ENCODE data around the gene FLII.

Gene FLII

DNA sequence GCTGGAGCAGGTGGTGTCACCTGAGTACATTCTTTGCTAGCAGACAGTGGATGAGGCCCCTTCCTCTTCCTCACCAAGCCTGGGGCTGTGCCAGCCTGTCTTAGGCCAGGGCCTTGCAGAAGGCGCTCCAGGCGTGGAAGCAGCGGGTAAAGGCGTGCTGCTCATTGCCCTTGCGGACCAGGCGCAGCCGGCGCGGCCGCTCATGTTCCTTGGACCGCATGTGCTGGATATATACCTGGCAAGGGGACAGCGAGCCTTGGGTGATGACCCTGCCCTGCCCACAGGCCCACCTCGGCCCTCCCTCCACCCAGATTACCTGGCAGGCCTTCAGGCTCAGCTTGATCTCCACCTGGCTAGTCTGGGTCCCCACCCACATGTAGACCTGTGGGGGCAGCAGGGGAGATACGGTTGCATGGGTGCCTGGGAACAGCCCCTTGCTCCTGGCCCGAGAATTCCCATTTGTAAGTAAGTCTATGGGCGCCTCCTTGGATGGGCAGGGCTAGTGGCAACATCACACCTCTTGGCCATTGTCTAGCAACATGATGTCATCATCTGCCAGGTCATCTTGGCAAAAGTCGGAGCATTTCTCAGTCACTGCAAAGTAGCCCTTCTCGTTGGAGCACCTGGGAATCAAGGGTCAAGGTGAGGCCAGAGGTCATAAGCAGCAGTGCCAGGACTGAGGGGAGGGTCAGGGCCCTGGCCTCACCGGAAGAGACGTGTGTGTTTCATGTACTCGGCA is 13.3 kb downstream of the FLII start:
- DNase-seq (ENCODE audit: low read depth in 4 of 4, low spot score in 1 of 4): no peak

DNA sequence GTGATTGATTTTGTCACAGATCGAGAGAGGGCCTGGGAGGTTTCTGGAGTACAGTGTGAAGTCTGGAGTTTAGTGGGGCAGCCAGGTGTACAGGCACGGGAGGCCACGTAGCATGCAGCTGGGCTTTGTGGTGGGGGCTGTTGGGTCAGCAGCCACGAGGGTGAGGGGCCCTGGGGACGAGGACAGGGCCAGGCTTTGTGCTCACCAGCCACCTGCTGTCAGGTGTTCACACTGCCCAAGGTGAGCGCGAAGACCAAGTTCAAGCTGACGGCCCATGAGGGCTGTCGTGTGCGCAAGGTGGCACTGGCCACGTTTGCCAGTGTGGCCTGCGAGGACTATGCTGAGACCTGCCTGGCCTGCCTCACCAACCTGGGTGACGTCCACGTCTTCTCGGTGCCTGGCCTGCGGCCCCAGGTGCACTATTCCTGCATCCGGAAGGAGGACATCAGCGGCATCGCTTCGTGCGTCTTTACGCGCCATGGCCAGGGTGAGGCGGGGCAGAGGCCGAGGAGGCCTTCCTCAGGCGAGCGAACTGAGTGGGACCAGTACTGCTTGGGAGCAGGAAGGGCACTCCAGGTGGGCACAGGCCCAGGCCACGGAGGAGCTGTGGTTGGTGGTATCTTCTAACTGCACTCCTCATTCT is 17.2 kb downstream of the FLII start:
- DNase-seq (ENCODE audit: low read depth in 4 of 4, low spot score in 1 of 4): no peak

DNA sequence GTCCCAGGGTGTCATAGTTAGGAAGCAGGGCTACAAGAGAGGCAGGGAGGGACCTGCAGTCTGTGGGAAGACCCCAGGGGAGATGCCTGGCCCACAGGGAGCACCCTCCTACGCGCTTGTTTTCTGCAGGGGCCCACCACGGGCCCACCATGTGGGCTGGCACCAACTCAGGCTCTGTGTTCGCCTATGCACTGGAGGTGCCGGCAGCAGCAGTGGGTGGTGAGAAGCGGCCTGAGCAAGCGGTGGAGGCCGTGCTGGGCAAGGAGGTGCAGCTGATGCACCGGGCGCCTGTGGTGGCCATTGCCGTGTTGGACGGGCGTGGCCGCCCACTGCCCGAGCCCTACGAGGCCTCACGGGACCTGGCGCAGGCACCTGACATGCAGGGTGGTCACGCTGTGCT is 18.1 kb downstream of the FLII start:
- DNase-seq (ENCODE audit: low read depth in 4 of 4, low spot score in 1 of 4): no peak

DNA sequence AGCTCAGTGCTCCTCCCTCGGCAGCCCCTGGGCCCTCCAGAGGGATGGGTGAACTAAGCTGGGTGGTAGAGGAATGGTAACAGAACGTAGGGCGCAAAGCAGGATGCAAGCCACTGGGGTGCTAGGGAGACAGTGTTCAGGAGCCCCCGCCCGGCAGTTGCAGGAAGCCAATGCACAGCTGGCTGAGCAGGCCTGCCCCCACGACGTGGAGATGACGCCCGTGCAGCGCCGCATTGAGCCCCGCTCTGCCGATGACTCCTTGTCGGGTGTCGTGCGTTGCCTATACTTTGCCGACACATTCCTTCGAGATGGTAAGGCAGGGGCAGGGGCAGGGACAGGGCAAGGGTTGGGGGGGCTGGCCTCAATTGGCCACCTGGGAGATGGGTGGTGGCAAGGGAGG is 20.2 kb downstream of the FLII start:
- DNase-seq (ENCODE audit: low read depth in 4 of 4, low spot score in 1 of 4): no peak

DNA sequence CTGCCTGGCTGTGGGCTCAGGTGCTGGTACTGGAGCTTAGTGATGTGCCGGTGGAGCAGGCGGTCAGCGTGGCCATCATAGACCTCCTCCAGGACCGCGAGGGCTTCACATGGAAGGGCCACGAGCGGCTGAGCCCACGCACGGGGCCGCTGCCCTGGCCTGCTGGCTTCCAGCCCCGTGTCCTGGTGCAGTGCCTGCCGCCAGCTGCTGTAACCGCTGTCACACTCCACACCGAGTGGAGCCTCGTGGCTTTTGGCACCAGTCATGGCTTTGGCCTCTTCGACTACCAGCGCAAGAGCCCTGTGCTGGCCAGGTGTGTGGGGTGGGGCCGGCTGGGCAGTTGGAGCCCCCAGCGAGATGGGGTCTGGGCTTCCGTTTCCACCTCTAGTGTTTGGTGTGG is 21.1 kb downstream of the FLII start:
- no peak for DNase-seq (ENCODE audit: low read depth in 4 of 4, low spot score in 1 of 4)

DNA sequence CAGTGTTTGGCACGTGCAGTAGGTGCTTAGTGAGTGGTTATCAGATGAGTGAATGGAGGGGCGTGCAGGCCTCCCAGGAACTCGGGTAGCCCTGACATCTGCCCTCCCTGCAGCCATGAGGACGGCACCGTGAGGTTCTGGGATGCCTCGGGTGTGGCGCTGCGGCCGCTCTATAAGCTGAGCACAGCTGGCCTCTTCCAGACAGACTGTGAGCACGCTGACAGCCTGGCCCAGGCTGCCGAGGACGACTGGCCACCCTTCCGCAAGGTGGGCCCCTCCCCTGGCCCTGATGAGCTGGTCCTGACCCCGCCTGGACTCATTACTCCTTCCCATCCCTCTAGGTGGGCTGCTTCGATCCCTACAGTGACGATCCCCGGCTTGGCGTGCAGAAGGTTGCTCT is 22.0 kb downstream of the FLII start:
- DNase-seq (ENCODE audit: low read depth in 4 of 4, low spot score in 1 of 4): no peak

DNA sequence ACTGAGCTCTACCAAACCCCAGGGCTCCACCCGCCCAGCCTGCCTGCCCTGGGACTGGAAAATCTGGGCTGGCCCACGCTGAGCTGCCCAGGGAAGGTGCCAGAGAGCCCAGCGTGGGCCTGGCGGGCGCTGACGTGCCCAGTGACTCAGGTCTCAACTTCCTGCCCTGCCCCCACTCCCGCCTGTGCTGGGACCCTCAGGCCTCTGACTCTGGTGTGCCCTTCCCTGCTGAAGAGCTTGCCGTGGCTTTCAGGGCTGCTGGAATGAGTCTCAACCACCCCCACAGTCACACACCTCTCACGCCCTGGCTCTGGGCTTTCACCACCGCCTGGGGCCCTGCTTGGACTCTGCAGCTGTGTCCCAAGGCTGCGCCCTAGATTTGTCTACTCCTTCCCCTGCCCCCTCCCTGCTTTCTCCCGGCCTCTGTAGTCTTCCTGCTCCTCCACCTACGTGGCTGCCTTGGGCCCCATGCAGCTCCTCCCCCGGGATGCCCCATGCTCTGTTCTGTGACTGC is 22.7 kb downstream of the FLII start:
- peak in 1 of 4 experiments; percentile 30 for DNase-seq (ENCODE audit: low read depth in 4 of 4, low spot score in 1 of 4)

DNA sequence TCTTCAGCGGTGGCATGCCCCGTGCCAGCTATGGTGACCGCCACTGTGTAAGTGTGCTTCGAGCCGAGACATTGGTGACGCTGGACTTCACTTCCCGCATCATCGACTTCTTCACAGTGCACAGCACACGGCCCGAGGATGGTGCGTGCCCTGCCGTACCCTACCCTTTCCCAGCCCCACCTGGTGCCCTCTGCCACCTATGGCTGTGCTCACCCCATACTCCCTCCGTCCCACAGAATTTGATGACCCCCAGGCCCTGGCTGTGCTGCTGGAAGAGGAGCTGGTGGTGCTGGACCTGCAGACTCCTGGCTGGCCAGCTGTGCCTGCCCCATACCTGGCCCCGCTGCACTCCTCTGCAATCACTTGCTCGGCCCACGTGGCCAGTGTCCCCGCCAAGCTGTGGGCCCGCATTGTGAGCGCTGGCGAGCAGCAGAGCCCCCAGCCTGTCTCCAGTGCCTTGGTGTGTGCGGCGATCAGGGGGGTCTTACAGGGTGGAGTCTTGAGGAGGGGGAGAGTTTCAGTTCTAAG is 23.6 kb downstream of the FLII start:
- DNase-seq (ENCODE audit: low read depth in 4 of 4, low spot score in 1 of 4): no peak

DNA sequence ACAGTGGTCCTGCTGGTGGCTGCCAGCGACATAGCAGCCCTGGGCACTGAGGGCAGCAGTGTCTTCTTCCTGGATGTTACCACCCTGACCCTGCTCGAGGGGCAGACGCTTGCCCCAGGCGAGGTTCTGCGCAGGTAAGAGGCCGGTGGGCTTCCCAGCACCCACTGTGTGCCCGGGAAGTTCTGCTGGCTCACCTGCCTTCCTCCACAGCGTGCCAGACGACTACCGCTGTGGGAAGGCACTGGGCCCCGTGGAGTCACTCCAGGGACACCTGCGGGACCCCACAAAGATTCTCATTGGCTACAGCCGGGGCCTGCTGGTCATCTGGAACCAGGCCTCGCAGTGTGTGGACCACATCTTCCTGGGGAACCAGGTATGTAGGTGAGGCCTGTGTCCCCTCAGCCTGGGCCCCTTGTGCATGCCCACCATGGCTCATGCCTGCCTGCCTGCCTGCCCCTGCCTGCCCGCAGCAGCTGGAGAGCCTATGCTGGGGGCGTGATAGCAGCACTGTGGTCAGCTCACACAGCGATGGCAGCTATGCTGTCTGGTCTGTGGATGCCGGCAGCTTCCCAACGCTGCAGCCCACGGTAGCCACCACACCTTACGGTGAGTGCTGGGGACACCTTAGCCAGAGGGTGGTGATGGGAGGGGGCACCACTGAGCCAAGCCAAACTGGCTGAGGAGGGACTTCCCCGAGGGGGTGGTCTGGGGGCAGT is 24.6 kb downstream of the FLII start:
- no peak for DNase-seq (ENCODE audit: low read depth in 4 of 4, low spot score in 1 of 4)

DNA sequence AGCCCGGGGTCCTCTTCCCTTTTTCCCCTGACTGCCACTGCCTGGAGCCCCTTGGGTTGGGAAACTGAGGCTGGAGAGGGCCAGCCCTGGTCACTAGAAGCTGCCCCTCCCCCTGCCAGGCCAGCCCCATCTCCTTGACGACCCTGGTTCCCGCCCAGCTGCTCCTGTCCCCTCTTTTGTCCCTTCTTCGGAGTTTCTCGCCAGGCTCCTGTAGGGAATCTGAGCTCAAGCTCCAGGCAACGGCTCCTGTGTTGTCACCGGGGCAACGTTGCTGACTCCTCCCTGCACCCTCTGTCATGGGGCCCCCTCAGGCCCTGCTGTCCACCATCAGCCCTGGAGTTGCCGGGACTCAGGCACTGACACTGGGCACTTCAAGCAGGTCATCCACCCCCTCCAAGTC is 27.4 kb downstream of the FLII start:
- DNase-seq (ENCODE audit: low read depth in 4 of 4, low spot score in 1 of 4): no peak

DNA sequence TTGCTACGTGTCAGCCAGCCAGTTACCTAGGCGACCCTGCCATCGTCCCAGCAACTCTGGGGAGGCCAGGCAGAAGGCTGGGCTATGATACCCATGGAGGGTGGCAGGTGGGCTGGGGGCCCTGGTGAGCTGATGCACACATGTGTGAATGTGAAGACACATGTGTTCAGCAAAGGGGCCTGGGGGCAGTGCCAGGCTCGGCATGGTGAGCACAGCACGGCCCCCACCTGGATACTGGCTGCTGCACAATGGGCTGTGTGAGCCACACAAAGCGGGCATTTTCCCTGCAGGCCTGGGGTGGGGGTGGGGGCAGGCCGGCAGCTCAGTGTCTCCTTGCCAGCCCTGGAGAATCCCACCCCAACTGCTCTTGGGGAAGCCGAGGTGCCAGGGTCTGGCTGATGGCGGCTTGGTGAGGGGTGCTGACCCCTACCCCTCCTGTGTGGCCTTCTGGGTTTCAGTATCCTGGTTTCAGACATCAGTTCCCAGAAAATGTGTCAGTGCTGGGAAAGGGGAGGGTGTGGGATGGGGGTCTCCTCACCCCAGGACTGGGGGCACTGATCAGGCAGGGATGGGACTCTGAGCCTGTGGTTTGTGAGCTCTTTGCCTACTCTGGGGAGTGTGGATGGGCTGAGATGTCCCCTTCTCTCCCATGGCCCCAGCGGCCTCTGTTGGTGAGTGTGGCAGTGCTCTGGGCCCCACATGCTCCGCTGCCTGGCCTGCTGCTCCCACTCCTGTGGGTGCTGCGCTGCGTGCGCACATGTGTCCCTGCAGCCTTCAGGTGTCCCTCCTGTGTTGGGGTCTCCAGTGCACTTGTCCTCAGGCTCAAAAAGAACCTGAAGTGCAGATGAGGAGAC is 28.0 kb downstream of the FLII start:
- no peak for DNase-seq (ENCODE audit: low read depth in 4 of 4, low spot score in 1 of 4)

DNA sequence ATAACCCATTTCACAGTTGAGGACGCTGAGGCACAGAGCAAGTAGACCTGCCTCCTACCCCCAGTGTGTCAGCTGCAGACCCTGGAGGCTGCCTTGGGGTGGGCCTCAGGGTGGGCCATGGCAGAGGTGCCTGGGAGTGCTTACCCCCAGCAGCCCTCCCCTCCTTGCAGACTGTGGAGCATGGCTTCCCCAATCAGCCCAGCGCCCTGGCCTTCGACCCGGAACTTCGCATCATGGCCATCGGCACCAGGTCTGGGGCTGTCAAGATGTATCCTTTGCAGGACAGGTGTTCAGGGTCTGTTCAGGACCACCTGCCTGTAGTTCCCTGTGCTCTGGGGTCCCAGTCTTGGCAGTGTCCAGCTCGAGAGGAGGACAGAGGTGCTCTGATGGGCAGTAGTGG is 28.8 kb downstream of the FLII start:
- no peak for DNase-seq (ENCODE audit: low read depth in 4 of 4, low spot score in 1 of 4)

DNA sequence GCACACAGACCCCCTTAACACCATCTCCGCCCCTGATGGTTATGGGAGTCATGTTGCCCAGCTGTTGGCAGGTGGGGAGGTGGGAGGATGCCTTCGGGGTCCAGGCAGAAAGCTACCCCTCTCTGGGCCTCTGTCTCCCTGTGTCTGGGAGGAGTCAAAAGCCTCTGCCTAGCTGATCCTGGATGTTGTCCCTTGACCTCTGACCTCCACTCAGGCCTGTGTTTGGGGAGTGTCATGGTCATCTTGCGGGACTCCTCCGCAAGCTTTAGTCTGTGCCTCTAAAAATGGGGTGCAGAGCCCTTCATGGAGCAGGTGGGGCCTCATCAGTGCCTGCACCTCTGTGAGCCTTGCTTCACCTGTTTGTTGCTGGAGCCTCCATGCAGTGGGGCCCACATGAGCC is 29.3 kb downstream of the FLII start:
- DNase-seq (ENCODE audit: low read depth in 4 of 4, low spot score in 1 of 4): no peak

DNA sequence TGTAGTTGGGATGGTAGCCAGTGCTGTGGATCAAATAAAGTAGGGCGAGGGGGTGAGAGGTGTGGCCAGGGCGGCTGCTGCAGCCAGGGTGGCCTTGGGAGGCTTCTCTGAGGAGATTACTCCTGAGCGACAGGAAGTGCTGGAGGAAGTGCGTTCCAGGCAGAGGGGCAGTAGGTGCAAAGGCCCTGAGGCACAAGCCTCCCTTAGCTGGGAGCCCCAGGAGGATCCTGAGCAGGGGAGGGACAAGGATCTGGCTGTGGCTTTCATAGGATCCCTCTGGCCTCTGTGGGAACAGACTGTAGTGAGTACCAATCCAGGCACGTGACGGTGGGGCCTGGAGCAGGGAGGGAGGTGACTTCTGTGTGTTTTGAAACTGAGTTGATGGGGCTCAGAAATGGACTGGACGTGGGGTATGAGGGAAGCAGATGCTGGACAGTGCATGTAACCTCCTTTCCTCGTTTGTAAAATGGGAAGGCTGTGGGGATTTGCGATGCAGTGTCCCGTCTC is 30.3 kb downstream of the FLII start:
- DNase-seq (ENCODE audit: low read depth in 4 of 4, low spot score in 1 of 4): no peak

DNA sequence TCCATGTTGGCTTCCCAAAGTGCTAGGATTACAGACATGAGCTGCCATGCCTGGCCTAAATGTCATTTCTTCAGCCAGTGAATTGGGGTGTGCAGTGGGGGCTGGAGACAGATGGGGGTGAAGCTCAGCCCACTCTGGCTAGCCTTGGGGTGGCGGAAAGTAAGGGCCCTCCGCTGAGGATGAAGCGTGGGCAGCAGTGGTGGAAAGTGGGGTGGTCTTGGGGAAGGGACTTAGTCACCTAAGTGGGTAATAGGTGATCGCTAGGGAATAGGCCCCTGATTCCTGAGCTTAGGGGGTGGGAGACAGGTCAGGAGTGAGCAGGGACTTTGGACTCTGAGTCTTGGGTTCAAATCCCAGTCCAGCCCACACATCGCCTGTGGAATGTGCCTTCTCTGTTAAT is 30.9 kb downstream of the FLII start:
- no peak for DNase-seq (ENCODE audit: low read depth in 4 of 4, low spot score in 1 of 4)

DNA sequence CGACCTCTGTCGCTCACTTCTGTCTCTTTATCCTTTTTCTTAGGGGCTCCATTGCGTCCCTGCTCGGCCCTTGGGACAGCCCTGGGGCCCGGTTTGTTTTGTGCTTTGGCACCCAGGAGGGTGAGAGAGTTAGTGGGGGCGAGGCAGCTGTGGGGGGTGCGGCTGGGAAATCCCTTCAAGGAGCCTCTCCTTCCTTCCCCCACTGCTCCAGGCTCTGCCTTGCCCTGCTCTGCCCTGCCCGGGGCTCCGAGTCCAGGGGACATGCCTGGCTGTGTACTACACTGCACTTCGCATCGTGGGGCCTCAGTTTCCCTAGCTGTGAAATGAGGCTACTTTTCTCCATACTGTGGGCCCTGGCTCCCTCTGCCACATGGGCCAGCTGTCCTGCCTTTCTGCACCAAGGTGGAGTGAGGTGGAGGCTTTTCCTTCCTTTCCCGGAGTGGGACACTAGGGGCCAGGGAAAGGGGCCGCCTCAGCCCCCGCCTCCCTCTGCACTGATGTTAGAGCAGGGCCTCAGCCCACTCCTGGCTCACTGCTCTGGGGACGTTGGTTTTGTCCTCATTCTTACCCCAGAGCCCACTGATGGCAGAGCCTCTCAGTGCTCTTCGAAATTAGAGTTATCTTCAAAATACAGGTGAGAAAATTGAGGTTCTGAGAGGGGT is 32.1 kb downstream of the FLII start:
- no peak for DNase-seq (ENCODE audit: low read depth in 4 of 4, low spot score in 1 of 4)

DNA sequence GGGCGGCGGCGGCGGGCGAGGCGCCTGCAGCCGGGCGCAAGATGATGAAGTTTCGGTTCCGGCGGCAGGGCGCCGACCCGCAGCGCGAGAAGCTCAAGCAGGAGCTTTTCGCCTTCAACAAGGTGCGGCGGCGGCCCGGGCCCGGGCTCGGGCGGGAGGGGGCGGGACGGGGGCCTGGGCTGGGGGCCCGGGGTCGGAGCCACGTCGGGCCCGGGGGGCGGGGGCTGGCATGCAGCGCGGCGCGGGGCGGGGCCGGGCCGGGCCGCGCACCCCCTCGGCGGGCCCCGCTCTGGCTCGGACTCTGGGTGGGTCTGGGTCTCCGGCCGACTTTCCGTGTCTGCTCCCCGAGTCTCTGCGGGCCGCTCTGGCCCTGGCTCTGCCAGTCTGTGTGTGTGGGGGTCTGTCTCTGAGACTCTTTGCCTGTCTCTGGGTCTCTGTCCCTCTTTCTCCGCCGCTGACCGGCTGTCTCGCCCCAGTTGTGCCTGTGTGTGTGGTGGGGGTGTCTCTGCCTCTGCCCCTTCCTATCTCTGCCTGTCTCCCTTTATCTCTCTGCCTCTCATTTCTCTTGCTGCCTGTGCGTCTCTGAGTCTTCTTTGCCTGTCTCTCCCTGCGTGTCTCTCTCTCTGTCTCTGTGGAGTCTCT is 32.8 kb downstream of the FLII start:
- peak in 2 of 4 experiments; percentile 14 to 21 for DNase-seq (ENCODE audit: low read depth in 4 of 4, low spot score in 1 of 4)

DNA sequence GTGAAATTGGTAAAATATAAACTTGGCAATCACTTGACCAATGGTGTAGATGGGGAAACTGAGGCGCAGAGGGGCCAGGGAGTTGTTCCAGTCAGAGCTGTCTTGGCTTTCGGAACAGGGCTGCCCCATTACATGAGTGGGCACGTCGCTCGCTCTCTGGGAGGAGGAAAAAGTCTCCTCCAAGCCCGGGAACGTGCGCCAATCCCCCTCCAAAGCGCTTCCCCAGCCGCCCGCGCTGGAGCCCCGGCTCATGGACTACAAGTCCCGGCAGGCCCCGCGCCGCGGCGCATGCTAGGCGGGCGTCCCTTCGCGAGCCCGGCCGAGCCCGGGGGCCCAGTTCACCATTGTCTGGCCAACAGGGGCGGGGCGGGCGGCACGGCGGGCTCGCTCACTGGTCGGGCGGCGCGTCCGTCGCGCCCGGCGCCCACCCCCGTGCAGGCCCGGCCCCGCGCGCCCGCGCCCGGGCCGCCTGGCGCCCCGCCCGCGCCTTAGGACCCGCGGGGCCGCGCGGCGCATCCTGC is 33.4 kb downstream of the FLII start, which contains the start of gene LLGL1:
LLGL1 (plus strand) TSS at position 515 of the 521 bp plus-strand sequence. CDS start 48 bp downstream, outside the sequence.
- peak; percentile 88 to 97 (median 94) for DNase-seq (ENCODE audit: low read depth in 4 of 4, low spot score in 1 of 4)

DNA sequence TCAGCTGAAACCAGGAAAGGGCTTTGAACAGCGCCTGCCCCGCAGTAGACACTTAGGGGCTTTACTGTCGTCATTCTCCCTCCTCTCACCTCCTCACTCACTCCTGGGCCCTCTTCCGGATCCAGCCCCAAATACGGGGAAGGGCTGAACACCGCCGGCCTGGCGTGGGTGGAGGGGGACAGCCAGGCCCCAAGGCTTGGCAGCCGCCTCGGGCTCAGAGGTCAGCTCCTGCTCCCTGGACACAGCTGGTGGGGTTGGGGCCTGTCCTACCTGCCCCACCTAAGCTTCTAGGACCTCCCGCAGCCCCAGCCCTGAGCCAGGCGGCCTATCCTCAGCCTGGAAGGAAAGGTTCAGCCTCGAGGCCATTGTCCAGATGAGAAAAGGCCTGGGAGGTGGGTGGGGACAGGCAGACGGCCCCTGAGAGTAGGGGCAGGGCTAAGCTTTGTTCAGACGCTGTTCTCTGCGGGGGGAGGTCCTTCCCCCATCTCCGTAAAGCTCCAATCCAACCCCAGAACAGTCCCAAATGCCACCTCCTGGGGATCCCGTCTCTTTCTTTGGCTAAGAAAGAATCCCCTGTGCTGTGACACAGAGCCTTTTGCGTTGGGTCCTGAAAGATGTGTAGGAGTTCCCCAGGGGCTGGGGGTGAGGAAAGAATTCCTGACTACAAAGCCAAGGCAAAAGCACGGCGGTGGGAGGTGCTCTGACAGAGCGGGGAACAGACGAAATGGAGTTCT is 34.0 kb downstream of the FLII start:
- no peak for DNase-seq (ENCODE audit: low read depth in 4 of 4, low spot score in 1 of 4)
